HG03280 (cell line): ENCODE data around the gene KCNH8.
"Not testable (repeated sequence)": the region's sequence is repeated elsewhere in the genome, so short reads cannot be mapped to it uniquely, and the experiment has no call there.

ENCODE experiments used
- ATAC-seq: cut with Tn5 transposase; IDR thresholded peaks from one replicate; pipeline ENCODE4 v1.9.1; 2021; ENCODE audit warnings: mild to moderate bottlenecking, moderate library complexity; ENCODE audit not compliant: unreplicated experiment

The KCNH8 gene

GRCh38 chr3:19147905-19148767 is at the start of gene KCNH8:
KCNH8 (plus strand) TSS chr3:19148510; CDS start chr3:19148720, 210 bp downstream.
- ATAC-seq = no peak

GRCh38 chr3:19102654-19103290 is 45.5 kb upstream of the KCNH8 start:
- not testable (repeated sequence) for ATAC-seq

GRCh38 chr3:19103510-19103909 is 44.8 kb upstream of the KCNH8 start:
- ATAC-seq = no peak

GRCh38 chr3:19104459-19104858 is 43.9 kb upstream of the KCNH8 start:
- no peak for ATAC-seq

- ATAC-seq = no peak
These were observed 42.5 kb upstream of the KCNH8 start for GRCh38 chr3:19105826-19106225.

- no peak for ATAC-seq
These were observed 42.0 kb upstream of the KCNH8 start for GRCh38 chr3:19106307-19106706.

GRCh38 chr3:19107719-19108118 is 40.6 kb upstream of the KCNH8 start:
- no peak for ATAC-seq

- ATAC-seq = no peak
These were observed 37.9 kb upstream of the KCNH8 start for GRCh38 chr3:19110335-19110895.

GRCh38 chr3:19114461-19114860 is 33.8 kb upstream of the KCNH8 start:
- ATAC-seq = no peak

GRCh38 chr3:19116239-19116638 is 32.1 kb upstream of the KCNH8 start:
- no peak for ATAC-seq

GRCh38 chr3:19124752-19125151 is 23.6 kb upstream of the KCNH8 start:
- ATAC-seq = no peak

GRCh38 chr3:19139863-19140262 is 8.4 kb upstream of the KCNH8 start:
- ATAC-seq = no peak

- peak; percentile 81 for ATAC-seq
These were observed 1.3 kb upstream of the KCNH8 start for GRCh38 chr3:19146685-19147650.

GRCh38 chr3:19148768-19149091 is 420 bp downstream of the KCNH8 start:
- no peak for ATAC-seq

GRCh38 chr3:19149368-19149767 is 1.1 kb downstream of the KCNH8 start:
- no peak for ATAC-seq

GRCh38 chr3:19151171-19151570 is 2.9 kb downstream of the KCNH8 start:
- no peak for ATAC-seq

GRCh38 chr3:19154693-19155250 is 6.5 kb downstream of the KCNH8 start:
- no peak for ATAC-seq

GRCh38 chr3:19155375-19155774 is 7.1 kb downstream of the KCNH8 start:
- ATAC-seq = no peak

GRCh38 chr3:19159966-19160635 is 11.8 kb downstream of the KCNH8 start:
- ATAC-seq = no peak

GRCh38 chr3:19165654-19166053 is 17.3 kb downstream of the KCNH8 start:
- ATAC-seq = no peak
